Hematopoietic multipotent progenitor cell treated with erythropoietin and hydrocortisone succinate and interleukin-3 and kit ligand, for 6 days (in vitro differentiated cells): ENCODE results near the gene GABPB1.

Experiments
- DNase-seq: peaks from one replicate; pipeline ENCODE4 v3.0.0-alpha.2; 2015

Gene GABPB1

DNA sequence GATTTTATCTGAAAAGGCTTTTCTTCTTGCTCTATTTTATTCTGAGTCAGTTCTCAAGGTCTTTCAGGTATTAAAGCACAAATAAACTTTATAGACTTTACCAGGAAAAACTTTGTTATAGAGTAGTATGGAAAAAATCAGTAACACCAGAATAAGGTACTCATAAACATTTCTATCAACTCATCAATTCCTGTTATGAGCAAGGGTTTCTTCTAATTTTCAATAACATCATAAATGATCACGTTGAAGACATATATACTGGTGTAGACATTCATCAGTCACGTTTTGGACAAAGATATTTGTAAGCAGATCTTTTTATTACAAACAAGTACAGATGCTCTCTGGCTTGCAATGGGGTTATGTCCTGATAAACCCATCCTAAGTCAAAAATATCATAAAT lies 79.9 kb downstream of the GABPB1 start:
- DNase-seq, result no peak

DNA sequence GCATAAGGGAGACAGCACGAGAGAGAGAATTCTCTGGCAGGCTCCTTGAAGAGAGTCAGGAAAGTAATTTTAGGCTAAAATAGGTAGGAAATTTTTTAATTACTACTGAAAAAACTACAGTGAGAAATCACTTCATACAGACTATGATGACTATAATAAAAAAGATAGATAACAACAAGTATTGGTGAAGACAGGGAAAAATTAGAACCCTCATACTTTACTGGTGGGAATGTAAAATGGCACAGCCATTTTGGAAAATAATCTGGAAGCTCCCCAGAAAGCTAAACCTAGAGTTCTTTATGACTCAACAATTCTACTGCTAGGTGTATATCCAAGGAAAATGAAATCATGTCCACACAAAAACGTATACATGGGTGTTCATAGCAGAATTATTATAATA lies 87.4 kb downstream of the GABPB1 start:
- DNase-seq, result no peak

DNA sequence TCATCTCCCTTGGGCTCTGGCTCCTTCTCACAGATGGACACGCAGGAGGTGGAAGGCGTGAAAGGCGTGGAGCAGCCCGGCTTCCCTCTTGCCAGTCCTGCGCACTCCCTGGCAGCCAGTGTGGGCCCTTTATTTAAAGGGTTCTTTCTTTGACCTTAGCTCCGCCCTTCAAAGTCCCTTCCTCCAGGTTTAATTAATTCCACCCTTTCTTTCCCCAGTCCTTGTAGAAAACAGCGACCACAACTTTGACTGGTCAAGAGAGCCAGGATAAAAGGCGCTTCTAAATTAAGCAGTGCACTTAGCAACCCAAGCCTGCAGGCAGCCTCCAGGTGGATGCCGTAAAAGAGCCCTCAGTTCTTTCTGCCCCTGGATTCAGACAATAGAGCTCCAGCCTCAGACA lies 89.4 kb downstream of the GABPB1 start, which contains the start of gene HDC:
HDC (minus strand) TSS at position 107 of the 400 bp plus-strand sequence; CDS start at position 4, 103 bp downstream.
- no peak for DNase-seq

DNA sequence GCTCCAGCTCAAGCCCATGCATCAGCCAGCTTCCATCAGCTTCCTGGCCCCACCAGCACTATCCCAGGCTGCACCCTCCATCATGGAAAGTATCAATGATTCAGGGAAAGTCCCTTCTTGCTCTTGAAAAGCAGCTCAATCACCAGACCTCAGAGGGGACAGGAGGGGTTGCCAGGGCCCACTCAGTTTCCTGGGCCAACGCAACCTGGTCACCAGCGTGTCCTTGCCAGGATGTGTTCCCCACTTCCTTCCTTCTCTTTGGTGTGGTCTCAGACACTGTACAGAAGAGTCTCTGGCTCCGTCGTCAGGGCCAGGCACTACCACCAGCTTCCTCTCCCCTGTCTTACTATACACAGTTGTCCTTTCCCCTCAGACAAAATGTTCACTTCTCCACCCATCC lies 92.5 kb downstream of the GABPB1 start:
- peak; percentile 57 for DNase-seq

DNA sequence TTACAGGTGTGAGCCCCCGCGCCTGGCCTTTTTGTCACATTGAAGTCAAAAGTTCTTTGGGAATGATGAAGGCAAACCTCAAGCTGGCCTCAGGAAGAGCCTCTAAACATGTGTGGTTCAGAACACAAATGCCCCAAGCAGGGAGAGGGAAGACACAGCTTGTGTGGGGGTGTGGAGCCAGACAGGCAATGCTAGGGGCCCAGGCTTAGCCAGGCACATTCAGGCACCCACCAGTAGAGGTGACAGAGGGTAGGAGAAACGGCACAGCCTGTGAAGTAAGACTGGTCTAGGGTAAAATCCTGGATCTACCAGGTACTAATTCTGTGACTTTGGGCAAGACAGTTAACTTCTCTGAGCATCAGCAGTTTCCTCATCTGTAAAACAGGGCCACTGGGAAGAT lies 93.0 kb downstream of the GABPB1 start:
- DNase-seq, result peak; percentile 74

DNA sequence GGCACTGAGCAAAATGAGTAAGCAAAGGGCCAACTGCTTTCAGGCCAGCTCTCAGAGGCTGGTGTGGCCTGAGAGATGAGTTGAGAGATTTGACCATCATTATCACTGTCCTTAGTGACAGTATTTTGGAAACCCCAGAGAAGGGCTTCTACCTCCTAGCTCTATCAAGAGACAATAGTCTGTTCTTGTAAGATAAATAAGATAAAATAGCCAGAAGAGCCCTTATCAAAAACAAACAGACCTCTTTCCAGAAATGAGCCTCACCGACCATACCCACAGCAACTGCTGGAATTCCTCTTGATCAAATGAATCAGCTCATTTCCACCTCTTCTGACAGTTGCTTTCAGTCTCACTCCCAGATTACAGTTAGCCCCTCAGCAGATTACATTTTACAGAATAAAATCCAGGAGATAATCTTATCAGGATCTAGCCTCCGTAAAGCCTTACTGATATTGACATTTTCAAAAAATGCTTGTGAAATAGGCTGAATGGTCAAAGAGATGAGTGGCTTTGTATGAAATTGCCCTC lies 94.0 kb downstream of the GABPB1 start:
- peak; percentile 96 for DNase-seq

DNA sequence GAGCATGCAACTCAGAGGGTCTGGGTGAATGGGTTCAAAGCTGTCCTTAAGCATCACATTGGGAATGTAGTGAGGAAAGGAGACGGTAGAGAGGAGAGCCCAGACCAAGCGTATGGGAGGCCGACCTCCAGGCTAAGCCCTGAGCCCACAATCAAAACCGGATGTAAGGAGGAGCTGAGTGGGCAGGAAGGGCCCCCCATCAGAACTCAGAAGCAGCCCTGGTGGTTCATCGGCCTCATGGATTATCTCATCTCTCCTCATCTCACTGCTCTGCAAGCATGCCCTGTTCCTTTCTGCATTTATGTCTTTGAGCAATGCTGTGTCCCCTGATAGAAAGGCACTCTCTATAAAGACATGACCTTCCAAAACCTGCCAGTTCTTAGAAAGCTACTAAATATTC lies 95.7 kb downstream of the GABPB1 start:
- peak; percentile 61 for DNase-seq

DNA sequence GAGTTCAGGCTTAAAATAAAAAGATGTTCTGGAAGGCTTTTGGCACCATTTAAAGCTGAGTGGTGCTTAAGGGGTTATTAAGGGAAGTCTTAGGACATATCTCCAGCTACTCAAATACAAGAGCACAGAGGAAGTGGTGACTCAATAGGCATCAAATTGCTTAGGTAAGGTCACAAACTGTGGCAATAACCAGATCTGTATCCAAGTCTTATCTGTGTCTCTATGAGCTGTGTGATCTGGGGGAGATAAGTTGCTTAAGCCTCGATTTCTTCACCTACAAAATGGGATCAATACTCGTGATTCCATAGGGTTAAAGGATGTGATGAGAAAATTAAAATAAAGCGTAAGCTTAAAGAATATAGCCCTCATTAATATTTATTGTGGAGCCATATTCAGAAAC lies 97.1 kb downstream of the GABPB1 start:
- DNase-seq, result peak; percentile 78

DNA sequence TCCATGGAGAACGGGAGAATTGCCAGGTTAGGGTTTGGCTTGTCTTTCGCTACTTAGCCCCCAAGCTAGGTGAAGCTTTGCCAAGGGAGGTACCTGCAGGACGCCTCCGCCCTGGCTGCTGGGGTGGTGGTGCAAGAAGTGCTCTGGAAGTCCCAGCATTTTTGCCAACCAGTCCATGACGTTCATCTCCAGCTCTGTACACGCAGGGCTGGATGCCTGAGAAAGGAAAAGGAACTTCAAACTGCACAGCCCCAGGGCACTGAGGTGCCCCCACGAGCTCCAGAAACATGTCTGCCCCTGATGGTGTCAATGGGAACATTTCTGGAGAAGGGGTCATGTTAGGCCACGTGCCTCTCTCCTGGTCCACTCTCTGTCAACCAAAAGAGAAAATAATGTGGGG lies 97.7 kb downstream of the GABPB1 start:
- DNase-seq, result no peak

DNA sequence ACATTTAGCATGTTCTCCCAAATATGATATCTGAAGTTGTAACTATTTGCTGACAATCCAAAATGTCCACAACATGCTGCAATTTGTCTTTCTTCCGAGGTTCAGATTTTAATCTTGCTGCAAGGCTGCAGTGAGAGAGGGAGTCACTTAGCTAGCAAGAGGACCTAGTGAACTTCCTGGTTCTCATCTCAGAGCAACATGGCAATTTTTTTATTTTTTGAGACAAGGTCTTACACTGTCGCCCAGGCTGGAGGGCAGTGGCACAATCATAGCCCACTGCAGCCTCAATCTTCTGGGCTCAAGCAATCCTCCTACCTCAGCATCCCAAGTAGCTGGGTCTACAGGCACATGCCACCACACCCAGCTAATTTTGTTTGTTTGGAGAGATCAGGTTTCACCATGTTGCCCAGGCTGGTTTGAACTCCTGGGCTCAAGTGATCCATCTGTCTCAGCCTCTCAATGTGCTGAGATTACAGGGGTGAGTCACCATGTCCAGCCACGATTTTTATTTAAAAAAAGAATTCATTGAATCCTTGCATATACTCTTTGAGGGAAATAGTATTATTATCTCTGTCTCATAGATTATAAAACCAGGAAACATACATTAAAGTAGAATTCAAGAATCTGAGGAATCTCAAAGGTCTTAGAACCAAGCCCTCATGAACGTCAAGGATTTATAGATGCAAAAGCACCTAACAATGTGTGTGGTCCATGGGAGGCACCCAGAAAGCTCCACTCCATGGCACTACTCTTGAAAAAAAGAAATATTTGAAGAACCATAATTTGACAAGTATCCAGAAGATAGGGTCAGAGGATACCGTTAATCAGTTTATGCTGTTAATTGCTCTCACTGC lies 98.6 kb downstream of the GABPB1 start:
- peak; percentile 54 for DNase-seq

DNA sequence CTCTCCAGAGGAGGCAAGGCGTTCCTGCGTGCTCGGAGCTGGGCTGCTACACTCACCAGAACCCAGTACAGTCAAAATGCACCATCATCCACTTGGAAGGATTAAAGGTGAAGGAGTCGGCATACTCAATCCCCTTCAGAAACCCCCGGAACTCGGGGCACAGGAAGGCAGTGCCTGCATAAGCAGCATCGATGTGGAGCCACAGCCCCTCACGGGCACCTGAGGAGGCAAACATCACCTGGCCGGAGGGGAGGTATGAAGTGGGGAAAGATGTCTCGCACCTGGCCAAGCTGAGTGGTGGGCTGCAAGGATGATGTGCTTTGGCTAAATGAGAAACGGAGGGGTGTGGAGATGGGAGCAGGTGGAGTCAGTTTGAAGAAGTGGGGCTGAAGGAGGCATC lies 102.4 kb downstream of the GABPB1 start:
- DNase-seq, result no peak

DNA sequence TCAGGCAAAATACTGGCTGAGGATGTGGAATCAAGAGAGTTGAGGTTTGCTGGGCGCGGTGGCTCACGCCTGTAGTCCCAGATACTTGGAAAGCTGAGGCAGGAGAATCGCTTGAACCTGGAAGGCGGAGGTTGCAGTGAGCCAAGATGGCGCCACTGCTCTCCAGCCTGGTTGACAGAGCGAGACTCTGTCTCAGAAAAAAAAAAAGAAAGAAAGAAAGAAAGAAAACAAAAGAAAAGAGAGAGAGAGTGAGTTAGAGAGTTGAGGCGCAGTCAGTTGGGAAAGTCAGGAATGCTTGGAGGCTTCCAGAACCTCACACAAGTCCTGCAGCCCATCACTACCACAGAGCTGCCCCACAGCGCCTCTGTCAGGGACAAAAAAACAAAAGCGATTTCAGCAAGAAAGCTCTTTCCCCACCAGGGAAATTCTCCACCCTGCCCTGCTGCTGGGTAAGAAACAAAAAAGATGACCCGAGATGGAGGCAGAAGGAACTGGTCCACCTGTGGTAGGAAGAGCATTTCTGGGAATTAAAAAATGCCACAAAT lies 103.3 kb downstream of the GABPB1 start:
- no peak for DNase-seq

DNA sequence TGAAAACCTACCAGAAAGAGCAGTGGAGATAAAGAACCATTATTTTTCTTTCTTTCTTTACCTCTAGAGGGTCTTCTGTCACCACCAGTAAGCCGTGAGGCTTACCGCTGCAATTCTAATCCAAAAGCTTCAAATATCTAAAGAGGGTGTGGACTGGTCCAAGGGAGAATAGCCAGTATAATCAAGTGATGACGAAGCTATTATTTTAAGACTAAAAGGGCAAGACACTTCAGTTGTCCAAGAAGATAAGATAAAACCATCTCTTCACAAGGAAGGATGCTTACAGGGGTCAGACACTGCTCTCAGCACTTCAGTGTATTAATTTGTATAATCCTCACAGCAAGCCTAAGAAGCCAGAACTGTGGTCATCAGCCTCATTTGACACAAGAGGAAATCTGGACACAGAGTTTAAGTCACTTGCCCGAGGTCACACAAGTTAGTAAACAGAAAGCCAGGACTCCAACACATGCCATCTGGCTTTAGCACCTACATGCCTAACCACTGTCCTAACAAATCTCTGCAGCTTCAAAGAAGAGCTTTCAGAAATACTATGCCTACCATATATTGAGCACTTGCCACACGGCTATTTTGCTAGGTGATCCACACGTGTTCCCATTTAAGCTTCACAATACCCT lies 104.1 kb downstream of the GABPB1 start:
- no peak for DNase-seq

DNA sequence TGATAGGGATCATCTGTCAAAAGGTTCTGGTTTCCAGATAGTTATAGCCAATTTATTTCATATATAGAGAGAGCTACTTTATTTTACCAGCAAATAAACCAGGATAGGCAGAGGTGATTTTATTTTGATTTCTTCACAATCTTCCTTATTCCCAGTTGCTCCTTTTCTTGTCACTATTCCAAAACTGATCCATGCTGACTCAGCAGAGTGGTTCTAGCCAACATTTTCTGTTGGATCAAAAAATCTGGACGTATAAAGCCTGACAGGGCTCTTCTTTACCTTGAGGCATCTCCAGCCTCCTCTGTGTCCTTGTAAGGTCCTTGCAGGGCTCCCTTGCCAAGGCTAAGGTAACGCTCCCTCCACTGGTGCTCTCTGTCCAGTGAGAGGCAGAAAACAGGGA lies 105.3 kb downstream of the GABPB1 start:
- no peak for DNase-seq

DNA sequence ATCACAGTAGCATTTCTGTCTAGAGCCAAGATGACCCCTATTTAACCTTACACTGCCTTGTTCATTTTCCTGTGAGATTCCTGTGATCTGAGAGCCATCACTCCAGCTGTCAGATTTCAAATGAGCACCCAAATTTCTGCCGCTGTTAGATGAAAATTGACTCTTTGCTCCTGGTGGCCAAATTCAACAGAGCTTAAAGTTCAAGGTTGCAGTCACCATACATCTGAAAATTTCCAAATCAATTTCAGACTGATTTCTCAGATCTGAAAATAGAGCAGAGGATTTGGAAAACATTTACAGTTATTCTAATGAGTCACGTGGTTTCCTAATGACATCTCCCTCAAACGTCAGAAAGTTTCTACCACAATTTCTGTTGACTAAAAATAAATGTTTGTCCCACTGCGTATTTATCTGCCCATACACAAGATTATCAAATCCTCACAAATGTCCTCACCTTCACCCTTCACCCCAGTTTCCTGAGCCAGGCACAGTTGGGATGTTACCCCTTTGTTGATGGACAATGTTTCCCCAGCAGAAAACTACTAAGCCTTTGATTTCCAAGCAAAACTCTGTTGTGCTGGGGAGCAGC lies 105.9 kb downstream of the GABPB1 start:
- no peak for DNase-seq

DNA sequence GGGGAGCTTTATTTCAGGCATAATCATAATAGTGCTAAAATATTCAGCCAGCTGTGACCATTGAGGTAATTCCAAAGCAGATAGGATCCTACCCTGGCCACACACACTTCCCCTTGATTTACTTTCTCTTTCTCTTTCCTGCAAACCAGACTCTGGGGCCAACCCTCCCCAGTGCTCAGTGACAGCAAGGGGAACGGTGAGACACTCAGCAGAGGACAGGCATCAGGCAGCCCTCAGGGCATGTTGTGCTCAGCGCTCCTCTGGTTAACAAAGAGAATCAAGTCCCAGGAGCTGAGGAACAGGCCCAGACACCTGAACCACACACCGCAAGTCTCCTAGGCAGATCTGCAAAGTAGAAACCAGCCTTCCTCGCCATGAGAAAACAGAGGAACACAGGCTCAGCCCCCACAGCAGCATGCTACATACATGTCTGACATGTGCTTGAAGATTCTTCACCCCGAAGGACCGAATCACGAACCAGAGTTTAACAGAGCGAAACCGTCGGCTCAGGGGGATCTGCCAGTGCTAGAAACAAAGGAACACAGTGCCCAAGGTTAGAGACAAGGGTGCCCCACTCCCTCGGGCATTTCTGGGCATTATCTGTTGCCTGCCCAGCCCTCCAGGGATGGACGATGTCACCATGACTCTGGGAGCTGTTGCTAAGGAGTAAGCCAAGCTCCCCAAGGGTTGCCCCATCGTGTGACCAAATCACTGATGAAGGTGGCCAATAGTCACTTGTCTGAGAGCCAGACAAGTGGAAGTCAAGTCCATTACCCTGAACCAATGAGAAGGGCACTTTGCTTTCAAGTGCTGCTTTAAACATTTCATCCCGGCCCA lies 107.0 kb downstream of the GABPB1 start:
- DNase-seq, result peak; percentile 64

DNA sequence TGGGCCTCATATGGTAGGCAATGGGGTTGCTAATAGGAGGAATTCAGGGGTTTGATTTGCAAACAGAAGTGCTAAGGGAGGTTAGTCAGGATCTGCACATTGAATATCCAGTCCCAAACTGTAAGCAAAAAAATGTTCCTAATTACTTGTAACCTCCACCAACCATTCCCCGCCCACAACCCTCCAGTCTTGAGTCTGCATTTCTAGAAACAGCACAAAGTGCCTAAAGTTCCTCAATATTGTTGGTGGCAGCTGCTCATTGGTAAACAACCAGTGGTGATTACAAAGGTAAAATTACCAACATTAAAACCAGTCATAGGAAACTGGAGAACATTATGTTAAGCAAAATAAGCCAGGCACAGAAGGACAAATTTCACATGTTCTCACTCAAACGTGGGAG lies 108.4 kb downstream of the GABPB1 start:
- no peak for DNase-seq

DNA sequence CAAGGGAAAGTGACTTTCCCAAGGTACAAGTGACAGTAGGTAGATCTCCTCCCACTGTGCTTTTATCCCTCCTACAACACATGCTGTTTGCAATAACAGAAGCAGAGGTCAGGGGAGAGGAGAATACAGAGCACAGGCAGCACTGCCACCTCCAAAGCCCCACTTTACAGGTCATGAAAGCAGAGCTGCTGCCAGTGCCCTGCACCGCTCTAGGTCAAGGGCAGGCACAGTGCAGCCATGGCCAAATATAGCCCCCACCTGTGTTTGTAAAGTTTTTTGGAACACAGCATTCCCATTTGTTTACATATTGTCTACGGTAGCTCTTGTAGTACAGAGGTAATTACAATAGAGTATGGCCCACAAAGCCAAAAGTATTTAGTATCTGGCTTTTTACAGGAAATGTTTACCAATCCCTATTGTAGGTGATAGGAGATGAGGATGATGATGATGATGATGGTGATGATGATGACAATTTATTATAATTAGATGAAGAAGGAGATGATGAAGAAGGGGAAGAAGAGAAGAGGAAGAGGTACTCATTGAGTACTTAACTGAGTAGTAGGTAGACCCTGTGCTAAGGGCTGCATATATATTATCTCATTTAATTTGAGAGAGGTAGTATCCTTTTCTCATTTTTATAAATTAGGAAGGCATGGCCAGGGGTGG lies 109.9 kb downstream of the GABPB1 start:
- no peak for DNase-seq

DNA sequence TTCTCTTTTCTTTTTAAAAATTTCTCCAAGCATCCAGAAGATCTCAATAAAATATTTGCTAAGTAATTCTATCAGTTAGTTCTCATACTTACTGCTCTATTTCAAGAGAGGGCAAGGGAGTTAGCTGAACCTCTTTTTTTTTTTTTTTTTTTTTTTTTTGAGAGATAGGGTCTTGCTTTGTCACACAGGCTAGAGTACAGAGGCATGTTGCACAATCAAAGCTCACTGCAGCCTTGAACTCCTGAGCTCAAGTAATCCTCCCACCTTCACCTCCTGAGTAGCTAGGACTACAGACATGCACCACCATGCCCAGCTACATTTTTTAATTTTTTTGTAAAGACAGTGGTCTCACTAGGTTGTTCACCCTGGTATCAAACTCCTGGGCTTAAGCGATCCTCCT lies 110.8 kb downstream of the GABPB1 start:
- no peak for DNase-seq

DNA sequence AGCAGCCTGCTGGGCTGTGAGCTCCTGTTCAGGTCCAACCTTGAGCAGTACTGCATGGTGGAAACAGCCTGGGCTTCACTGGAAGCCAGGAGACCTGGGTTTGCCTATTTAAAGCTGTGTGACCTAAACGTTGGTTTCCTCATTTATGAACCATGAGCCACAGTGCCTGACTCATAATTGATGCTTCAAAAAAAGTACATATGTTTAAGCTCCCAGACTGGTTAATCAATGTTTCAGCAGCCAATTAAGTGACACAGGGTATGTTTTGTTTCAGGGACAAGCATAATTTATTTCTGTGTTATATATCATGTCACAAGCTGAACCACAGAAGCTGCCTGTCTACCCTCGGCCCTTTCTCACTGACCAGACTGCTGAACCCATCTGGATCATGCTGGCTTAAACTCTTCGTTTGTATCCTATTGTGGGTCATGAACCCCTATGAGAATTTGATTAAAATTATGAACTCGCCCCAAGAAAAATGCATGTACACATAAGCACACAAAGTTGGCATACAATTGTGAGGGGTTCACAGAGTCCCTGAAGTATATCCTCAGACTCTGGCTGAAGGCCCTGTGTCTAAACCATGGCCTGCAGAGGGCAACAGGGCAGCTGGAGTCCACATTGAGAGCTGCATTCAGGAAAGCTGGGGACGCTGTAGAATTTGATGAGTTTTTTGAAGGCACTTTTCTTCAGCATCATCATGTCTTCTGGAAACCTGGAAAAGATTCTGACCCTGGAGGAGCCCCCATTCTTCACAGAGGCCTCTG lies 113.1 kb downstream of the GABPB1 start:
- DNase-seq, result no peak

DNA sequence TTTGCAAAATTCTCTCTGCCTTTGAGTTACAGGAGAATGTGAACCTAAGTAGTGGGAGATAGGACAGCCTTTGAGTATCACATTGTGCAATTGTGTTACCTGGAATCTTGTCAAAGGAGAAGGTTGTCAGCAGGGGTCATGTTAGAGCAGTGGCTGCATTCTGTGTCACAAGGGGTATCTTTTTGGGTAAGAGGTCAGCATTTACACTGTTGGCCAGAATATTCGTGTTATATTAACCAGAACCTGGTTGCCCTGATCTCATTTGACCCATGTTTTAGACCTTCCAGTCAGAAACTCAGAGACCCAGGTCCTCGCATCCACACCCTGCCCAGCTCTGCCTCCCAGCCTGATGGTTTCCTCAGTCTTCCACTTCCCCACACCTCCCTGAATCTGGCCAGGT lies 116.7 kb downstream of the GABPB1 start:
- DNase-seq, result no peak
